ENCODE results near the gene DENND11. TPM values are rescaled to one million over a fixed set of nuclear protein-coding genes. Genes with fewer than 3 reads are reported as not detected.
"Not testable (repeated sequence)": the region's sequence is repeated elsewhere in the genome, so short reads cannot be mapped to it uniquely, and the experiment has no call there.

DENND11 gene
- total and polyA plus RNA-seq, 3 experiments from 2014 or later = 17.3 to 27.4 (median 25.9) TPM

GRCh38 chr7:141691540-141691939, 10.4 kb downstream of the DENND11 start:
- no peaks in the 10 kb centered on the region for H3K9me3 ChIP-seq (ENCODE audit: low read length)
- peaks cover 0 to 28% (median 7%) of the 10 kb centered on the region in 3 donors for H3K36me3 Mint-ChIP-seq
- ChIA-PET POLR2A (no interaction called here), CTCF (no interaction called here)
- H3K27me3 Mint-ChIP-seq = no peaks in the 10 kb centered on the region
- H3K27me3 ChIP-seq (ENCODE audit: insufficient read depth, low read length, poor library complexity, severe bottlenecking) = no peaks in the 10 kb centered on the region
- H3K36me3 ChIP-seq (ENCODE audit: insufficient read depth, low read length) = no peaks in the 10 kb centered on the region
- no peaks in the 10 kb centered on the region for H3K9me3 Mint-ChIP-seq
- H3K27ac Mint-ChIP-seq = no peak overlapping the region
- no peak for DNase-seq
- no peak overlapping the region for H3K4me3 Mint-ChIP-seq
- peaks cover 33 to 79% (median 62%) of the 10 kb centered on the region in 3 donors for H3K4me1 Mint-ChIP-seq
- H3K4me3 ChIP-seq (ENCODE audit: low read length) = no peak overlapping the region
- H3K4me1 ChIP-seq (ENCODE audit: insufficient read depth, low read length) = no peaks in the 10 kb centered on the region
- H3K27ac ChIP-seq (ENCODE audit: low read depth, low read length) = no peak overlapping the region

GRCh38 chr7:141689072-141689825, 12.7 kb downstream of the DENND11 start:
- DNase-seq = not testable (repeated sequence)

GRCh38 chr7:141688043-141688442, 13.9 kb downstream of the DENND11 start:
- Mint-ChIP-seq H3K27ac (no peak overlapping the region), H3K9me3 (no peaks in the 10 kb centered on the region), H3K27me3 (no peaks in the 10 kb centered on the region), H3K4me1 (peaks cover 13 to 49% (median 41%) of the 10 kb centered on the region in 3 donors), H3K4me3 (no peak overlapping the region), H3K36me3 (peaks cover 0 to 41% (median 18%) of the 10 kb centered on the region in 3 donors)
- H3K4me1 ChIP-seq (ENCODE audit: insufficient read depth, low read length) = no peaks in the 10 kb centered on the region
- no peak overlapping the region for H3K4me3 ChIP-seq (ENCODE audit: low read length)
- H3K27me3 ChIP-seq (ENCODE audit: insufficient read depth, low read length, poor library complexity, severe bottlenecking) = no peaks in the 10 kb centered on the region
- no peaks in the 10 kb centered on the region for H3K9me3 ChIP-seq (ENCODE audit: low read length)
- H3K27ac ChIP-seq (ENCODE audit: low read depth, low read length) = no peak overlapping the region
- ChIA-PET CTCF (interaction anchor here (1.0 kb wide), 1 partner anchor 50 kb away, joined by 3 read pairs; the partner anchor contains the start of gene SSBP1), POLR2A (no interaction called here)
- H3K36me3 ChIP-seq (ENCODE audit: insufficient read depth, low read length) = peaks cover 4% of the 10 kb centered on the region
- no peak for DNase-seq

More at GRCh38 chr7:141689072-141689825, 12.7 kb downstream of the DENND11 start:
- H3K36me3 ChIP-seq (ENCODE audit: insufficient read depth, low read length); H3K4me3 ChIP-seq (ENCODE audit: low read length); POLR2A ChIA-PET; H3K27me3 ChIP-seq (ENCODE audit: insufficient read depth, low read length, poor library complexity, severe bottlenecking); H3K27me3 Mint-ChIP-seq; H3K9me3 ChIP-seq (ENCODE audit: low read length); H3K9me3 Mint-ChIP-seq; H3K4me1 ChIP-seq (ENCODE audit: insufficient read depth, low read length); H3K27ac ChIP-seq (ENCODE audit: low read depth, low read length): not testable (repeated sequence)
- CTCF ChIA-PET = interaction anchor here (0.8 to 1.0 kb wide), 2 partner anchors 12 to 35 kb away, joined by 3 to 4 read pairs; no protein-coding TSS in a partner anchor
- Mint-ChIP-seq H3K4me1 (peaks cover 19 to 56% (median 47%) of the 10 kb centered on the region in 3 donors), H3K36me3 (peaks cover 0 to 33% (median 18%) of the 10 kb centered on the region in 3 donors), H3K27ac (peak overlapping the region in 1 of 8 donors; percentile 17), H3K4me3 (peak overlapping the region in 1 of 7 donors; percentile 41)

GRCh38 chr7:141686670-141687069, 15.3 kb downstream of the DENND11 start:
- H3K4me3 ChIP-seq (ENCODE audit: low read length) = no peak overlapping the region
- DNase-seq = no peak
- ChIA-PET CTCF (interaction anchor here (0.6 kb wide), 1 partner anchor 33 kb away, joined by 3 read pairs; no protein-coding TSS in a partner anchor), POLR2A (no interaction called here)
- no peaks in the 10 kb centered on the region for H3K27me3 ChIP-seq (ENCODE audit: insufficient read depth, low read length, poor library complexity, severe bottlenecking)
- H3K27ac ChIP-seq (ENCODE audit: low read depth, low read length) = no peak overlapping the region
- Mint-ChIP-seq H3K27me3 (no peaks in the 10 kb centered on the region), H3K4me1 (peaks cover 5 to 37% (median 32%) of the 10 kb centered on the region in 3 donors), H3K36me3 (peaks cover 0 to 54% (median 22%) of the 10 kb centered on the region in 3 donors), H3K27ac (peak overlapping the region in 3 of 8 donors; percentile 4 to 93 (median 91)), H3K9me3 (no peaks in the 10 kb centered on the region), H3K4me3 (no peak overlapping the region)
- peaks cover 9% of the 10 kb centered on the region for H3K36me3 ChIP-seq (ENCODE audit: insufficient read depth, low read length)
- H3K4me1 ChIP-seq (ENCODE audit: insufficient read depth, low read length) = no peaks in the 10 kb centered on the region
- H3K9me3 ChIP-seq (ENCODE audit: low read length) = no peaks in the 10 kb centered on the region

- Mint-ChIP-seq H3K36me3 (peaks cover 0 to 60% (median 26%) of the 10 kb centered on the region in 3 donors), H3K4me3 (no peak overlapping the region), H3K9me3 (no peaks in the 10 kb centered on the region), H3K27ac (peak overlapping the region in 1 of 8 donors; percentile 10), H3K27me3 (no peaks in the 10 kb centered on the region), H3K4me1 (peaks cover 5 to 34% (median 32%) of the 10 kb centered on the region in 3 donors)
- DNase-seq = no peak
- H3K9me3 ChIP-seq (ENCODE audit: low read length) = no peaks in the 10 kb centered on the region
- no peak overlapping the region for H3K4me3 ChIP-seq (ENCODE audit: low read length)
- H3K4me1 ChIP-seq (ENCODE audit: insufficient read depth, low read length) = no peaks in the 10 kb centered on the region
- no peaks in the 10 kb centered on the region for H3K27me3 ChIP-seq (ENCODE audit: insufficient read depth, low read length, poor library complexity, severe bottlenecking)
- no peak overlapping the region for H3K27ac ChIP-seq (ENCODE audit: low read depth, low read length)
- POLR2A ChIA-PET = no interaction called here
- CTCF ChIA-PET = interaction anchor here (1.8 kb wide), 1 partner anchor 52 kb away, joined by 5 read pairs; the partner anchor contains the start of gene SSBP1
- H3K36me3 ChIP-seq (ENCODE audit: insufficient read depth, low read length) = peaks cover 11% of the 10 kb centered on the region
Observed at GRCh38 chr7:141686074-141686473, 15.9 kb downstream of the DENND11 start.

- CTCF ChIA-PET = interaction anchor here (1.8 kb wide), 1 partner anchor 52 kb away, joined by 5 read pairs; the partner anchor contains the start of gene SSBP1
- H3K36me3 Mint-ChIP-seq = peaks cover 0 to 66% (median 29%) of the 10 kb centered on the region in 3 donors
- no peak overlapping the region for H3K4me3 ChIP-seq (ENCODE audit: low read length)
- H3K9me3 Mint-ChIP-seq = no peaks in the 10 kb centered on the region
- H3K4me1 Mint-ChIP-seq = peaks cover 5 to 32% (median 31%) of the 10 kb centered on the region in 3 donors
- POLR2A ChIA-PET = no interaction called here
- H3K27ac Mint-ChIP-seq = peak overlapping the region in 2 of 8 donors; percentile 3 to 59
- peaks cover 12% of the 10 kb centered on the region for H3K36me3 ChIP-seq (ENCODE audit: insufficient read depth, low read length)
- no peaks in the 10 kb centered on the region for H3K27me3 Mint-ChIP-seq
- H3K27me3 ChIP-seq (ENCODE audit: insufficient read depth, low read length, poor library complexity, severe bottlenecking) = no peaks in the 10 kb centered on the region
- no peaks in the 10 kb centered on the region for H3K9me3 ChIP-seq (ENCODE audit: low read length)
- no peak overlapping the region for H3K27ac ChIP-seq (ENCODE audit: low read depth, low read length)
- H3K4me3 Mint-ChIP-seq = no peak overlapping the region
- DNase-seq = no peak
- no peaks in the 10 kb centered on the region for H3K4me1 ChIP-seq (ENCODE audit: insufficient read depth, low read length)
Observed at GRCh38 chr7:141685285-141686023, 16.5 kb downstream of the DENND11 start.

GRCh38 chr7:141679014-141679413, 23.0 kb downstream of the DENND11 start:
- Histone ChIP-seq H3K27me3 (ENCODE audit: insufficient read depth, low read length, poor library complexity, severe bottlenecking) (no peaks in the 10 kb centered on the region), H3K27ac (ENCODE audit: low read depth, low read length) (no peak overlapping the region), H3K36me3 (ENCODE audit: insufficient read depth, low read length) (peaks cover 9% of the 10 kb centered on the region), H3K4me3 (ENCODE audit: low read length) (no peak overlapping the region), H3K9me3 (ENCODE audit: low read length) (no peaks in the 10 kb centered on the region), H3K4me1 (ENCODE audit: insufficient read depth, low read length) (no peaks in the 10 kb centered on the region)
- H3K27me3 Mint-ChIP-seq = no peaks in the 10 kb centered on the region
- DNase-seq = no peak
- H3K4me1 Mint-ChIP-seq = peaks cover 2 to 4% (median 3%) of the 10 kb centered on the region in 3 donors
- H3K4me3 Mint-ChIP-seq = no peak overlapping the region
- CTCF ChIA-PET = no interaction called here
- POLR2A ChIA-PET = no interaction called here
- H3K36me3 Mint-ChIP-seq = peaks cover 0 to 59% (median 23%) of the 10 kb centered on the region in 3 donors
- peak overlapping the region in 1 of 8 donors; percentile 15 for H3K27ac Mint-ChIP-seq
- no peaks in the 10 kb centered on the region for H3K9me3 Mint-ChIP-seq

- no peak for DNase-seq
- H3K36me3 ChIP-seq (ENCODE audit: insufficient read depth, low read length) = peaks cover 4% of the 10 kb centered on the region
- H3K27me3 ChIP-seq (ENCODE audit: insufficient read depth, low read length, poor library complexity, severe bottlenecking) = no peaks in the 10 kb centered on the region
- ChIA-PET POLR2A (no interaction called here), CTCF (no interaction called here)
- H3K4me1 Mint-ChIP-seq = peaks cover 2 to 4% (median 3%) of the 10 kb centered on the region in 3 donors
- H3K4me3 ChIP-seq (ENCODE audit: low read length) = no peak overlapping the region
- no peak overlapping the region for H3K4me3 Mint-ChIP-seq
- H3K36me3 Mint-ChIP-seq = peaks cover 0 to 60% (median 23%) of the 10 kb centered on the region in 3 donors
- no peak overlapping the region for H3K27ac ChIP-seq (ENCODE audit: low read depth, low read length)
- no peaks in the 10 kb centered on the region for H3K27me3 Mint-ChIP-seq
- no peaks in the 10 kb centered on the region for H3K9me3 Mint-ChIP-seq
- H3K9me3 ChIP-seq (ENCODE audit: low read length) = no peaks in the 10 kb centered on the region
- H3K4me1 ChIP-seq (ENCODE audit: insufficient read depth, low read length) = no peaks in the 10 kb centered on the region
- H3K27ac Mint-ChIP-seq = peak overlapping the region in 2 of 8 donors; percentile 22 to 43
Observed at GRCh38 chr7:141676618-141677017, 25.3 kb downstream of the DENND11 start.

Data from CD8-positive, alpha-beta memory T cell (primary cell).